GM21447 (cell line): ENCODE results near the gene GNA14.
"Not testable (repeated sequence)": the region's sequence is repeated elsewhere in the genome, so short reads cannot be mapped to it uniquely, and the experiment has no call there.

ENCODE experiments used
- ATAC-seq: cut with Tn5 transposase; IDR thresholded peaks from one replicate; pipeline ENCODE4 v1.9.1; 2021; ENCODE audit not compliant: unreplicated experiment

The GNA14 gene

DNA sequence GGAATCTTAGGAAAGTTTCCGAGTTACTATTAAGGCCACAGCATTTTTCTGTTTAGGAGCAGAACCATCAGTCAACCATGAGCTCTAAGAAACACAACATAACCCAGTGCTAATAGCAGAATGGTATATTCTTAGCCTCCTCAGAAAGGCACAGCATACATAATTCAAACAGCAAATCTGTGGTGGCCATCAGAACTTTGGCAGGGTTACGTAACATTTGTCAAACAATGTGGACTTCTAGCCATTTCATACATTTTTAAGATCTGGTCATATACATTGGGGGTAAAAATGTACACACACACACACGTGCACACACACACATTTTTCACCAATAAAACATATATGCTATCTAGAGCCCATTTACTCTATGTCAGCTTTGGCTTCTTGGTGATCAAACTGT lies 225.2 kb downstream of the GNA14 start:
- ATAC-seq, result no peak

DNA sequence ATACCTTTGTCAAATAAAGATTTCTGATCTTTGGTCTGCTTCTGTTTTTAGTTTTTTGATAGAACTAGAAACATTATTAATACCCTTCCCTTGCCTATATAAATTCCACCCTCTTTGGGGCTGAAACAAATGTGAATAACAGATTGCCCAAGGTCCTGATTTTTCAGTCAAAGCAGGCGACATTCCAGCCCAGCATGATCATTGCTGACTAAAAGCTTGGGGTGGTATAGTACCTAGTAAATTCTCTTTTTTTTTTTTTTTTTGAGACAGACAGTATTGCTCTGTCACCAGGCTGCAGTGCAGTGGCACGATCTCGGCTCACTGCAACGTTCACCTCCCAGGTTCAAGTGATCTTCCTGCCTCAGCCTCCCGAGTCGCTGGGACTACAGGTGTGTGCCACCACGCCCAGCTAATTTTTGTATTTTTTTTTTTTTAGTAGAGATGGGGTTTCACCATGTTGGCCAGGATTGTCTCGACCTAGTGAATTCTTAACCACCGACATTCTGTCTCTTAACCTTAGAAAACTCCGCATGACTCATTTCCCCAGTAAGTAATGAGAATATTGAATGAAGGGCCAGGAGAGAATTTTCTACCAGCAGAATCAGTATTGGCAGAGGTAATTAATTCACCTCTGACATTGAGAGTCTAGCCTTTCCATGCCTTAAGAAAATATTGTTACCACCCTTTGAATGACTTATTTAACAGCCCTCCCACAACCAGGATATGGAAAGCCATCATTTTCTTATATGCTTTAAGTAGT lies 226.4 kb downstream of the GNA14 start:
- ATAC-seq, result no peak

GRCh38 chr9:77420641-77421040 lies 227.5 kb downstream of the GNA14 start:
- no peak for ATAC-seq

DNA sequence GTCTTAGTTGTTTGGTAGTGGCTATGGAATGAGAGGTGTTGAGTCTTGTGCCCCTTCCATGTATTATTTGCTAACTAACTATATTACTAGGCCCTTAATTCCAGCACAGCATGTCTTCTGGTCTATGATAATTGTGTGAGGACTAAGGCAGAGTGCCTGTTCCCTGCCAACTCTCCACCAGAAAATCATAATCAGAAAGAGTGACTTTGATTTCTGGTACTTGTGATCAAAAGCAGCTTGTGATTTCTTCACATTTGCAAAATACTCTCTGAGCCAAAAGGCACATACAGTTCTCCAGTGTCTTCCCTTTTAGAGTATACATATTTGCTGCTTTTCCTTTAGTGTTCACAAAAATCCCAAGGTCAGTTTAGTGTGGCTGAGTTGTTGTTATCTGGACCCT lies 229.9 kb downstream of the GNA14 start:
- ATAC-seq, result no peak

DNA sequence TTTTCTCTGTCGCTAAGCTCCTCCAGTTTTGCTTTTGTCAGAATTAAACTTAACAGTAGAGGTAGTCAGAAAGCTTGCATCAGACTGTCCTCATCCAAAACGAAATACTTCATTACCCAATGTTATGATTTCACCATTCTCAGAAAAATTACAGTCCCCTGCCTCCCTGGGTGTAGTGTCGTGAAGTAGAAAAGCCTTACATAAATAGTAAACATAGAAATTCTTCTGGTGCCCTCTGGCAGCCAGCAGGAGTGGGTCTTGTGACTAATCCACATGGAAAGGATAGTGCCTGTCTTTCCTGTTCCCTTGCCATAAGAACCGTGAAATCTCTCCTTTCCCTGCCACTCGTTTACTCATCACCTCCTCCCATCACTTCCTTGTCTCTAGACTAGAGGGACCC lies 230.6 kb downstream of the GNA14 start:
- ATAC-seq, result no peak

- not testable (repeated sequence) for ATAC-seq
Measured at GRCh38 chr9:77408521-77408920, 239.6 kb downstream of the GNA14 start.

- ATAC-seq, result no peak
Measured at GRCh38 chr9:77403239-77403638, 244.9 kb downstream of the GNA14 start.

GRCh38 chr9:77402286-77402685 lies 245.8 kb downstream of the GNA14 start:
- no peak for ATAC-seq

DNA sequence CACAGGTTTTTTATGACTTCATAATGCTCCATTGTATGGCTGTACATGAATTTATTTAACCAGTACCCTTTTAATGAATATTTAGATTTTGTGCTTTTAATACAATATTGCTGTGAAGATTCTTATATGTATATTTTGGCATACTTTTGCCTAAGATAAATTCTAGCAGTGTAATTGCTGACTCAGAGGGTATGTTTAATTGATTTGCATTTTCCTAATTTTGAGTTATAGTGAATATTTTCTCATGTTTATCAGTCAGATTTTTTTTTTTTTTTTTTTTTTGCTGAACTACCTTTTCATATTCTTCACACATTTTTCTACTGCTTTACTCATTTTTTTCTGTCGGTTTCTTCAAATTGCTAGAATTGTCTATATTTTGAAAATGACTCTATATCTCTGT lies 248.2 kb downstream of the GNA14 start:
- no peak for ATAC-seq

GRCh38 chr9:77398581-77398980 lies 249.5 kb downstream of the GNA14 start:
- ATAC-seq, result not testable (repeated sequence)

DNA sequence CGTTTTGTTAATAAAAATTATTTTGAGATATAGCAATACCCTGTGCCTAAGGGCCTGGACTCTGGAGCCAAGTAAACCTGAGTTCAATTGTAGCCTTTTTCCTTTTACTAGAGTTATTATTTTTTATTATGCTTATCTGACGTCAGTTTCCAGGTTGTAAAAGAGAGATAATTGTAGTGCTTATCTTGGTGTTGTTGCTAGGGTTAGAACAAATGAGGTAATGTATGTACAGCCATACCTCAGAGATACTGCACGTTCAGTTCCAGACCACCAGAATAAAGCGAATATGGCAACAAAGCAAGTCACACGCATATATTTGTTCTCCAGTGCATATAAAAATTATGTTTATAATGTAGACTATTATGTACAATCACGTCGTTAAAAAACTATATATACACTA lies 255.8 kb downstream of the GNA14 start:
- no peak for ATAC-seq

- ATAC-seq, result no peak
Measured at GRCh38 chr9:77391834-77392233, 256.3 kb downstream of the GNA14 start.

DNA sequence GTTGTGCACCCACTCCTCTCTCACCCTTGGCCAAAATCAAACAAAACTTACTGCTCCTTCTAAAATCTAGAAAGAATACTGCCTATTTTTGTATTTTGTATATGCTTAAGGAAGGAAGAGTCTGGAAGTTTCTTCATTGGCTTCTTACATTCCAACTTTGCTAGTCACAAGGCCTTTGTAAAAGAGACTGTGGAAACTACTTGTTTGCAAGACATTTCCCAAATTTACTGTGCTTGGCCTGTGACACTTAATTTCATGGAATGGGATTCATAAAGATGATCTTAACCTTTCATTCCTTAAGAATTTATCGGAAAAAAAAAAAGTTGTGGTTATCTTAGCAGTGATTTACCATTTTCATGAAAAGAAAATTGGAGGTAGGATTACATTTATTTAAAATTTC lies 261.9 kb downstream of the GNA14 start:
- no peak for ATAC-seq

GRCh38 chr9:77384406-77384805 lies 263.7 kb downstream of the GNA14 start:
- no peak for ATAC-seq

- ATAC-seq, result no peak
Measured at GRCh38 chr9:77375956-77376532, 272.1 kb downstream of the GNA14 start.

GRCh38 chr9:77374266-77374665 lies 273.9 kb downstream of the GNA14 start:
- no peak for ATAC-seq
